ENCODE data around the gene LCMT1. TPM values are rescaled to one million over a fixed set of nuclear protein-coding genes. Genes with fewer than 3 reads are reported as not detected.

LCMT1 gene
- total RNA-seq, 1 donor from 2014 or later = 35.7 TPM

- Histone ChIP-seq H3K27ac (no peak overlapping the region), H3K4me1 (no peaks in the 10 kb centered on the region), H3K27me3 (ENCODE audit: low read depth) (peaks cover 5% of the 10 kb centered on the region), H3K4me3 (no peak overlapping the region), H3K36me3 (no peaks in the 10 kb centered on the region), H3K9me3 (no peaks in the 10 kb centered on the region)
- intact Hi-C loops (cut with DNase I) = no loop called here
- DNase-seq (no peak), ATAC-seq (no peak)
- TF ChIP-seq, protein P1, sequence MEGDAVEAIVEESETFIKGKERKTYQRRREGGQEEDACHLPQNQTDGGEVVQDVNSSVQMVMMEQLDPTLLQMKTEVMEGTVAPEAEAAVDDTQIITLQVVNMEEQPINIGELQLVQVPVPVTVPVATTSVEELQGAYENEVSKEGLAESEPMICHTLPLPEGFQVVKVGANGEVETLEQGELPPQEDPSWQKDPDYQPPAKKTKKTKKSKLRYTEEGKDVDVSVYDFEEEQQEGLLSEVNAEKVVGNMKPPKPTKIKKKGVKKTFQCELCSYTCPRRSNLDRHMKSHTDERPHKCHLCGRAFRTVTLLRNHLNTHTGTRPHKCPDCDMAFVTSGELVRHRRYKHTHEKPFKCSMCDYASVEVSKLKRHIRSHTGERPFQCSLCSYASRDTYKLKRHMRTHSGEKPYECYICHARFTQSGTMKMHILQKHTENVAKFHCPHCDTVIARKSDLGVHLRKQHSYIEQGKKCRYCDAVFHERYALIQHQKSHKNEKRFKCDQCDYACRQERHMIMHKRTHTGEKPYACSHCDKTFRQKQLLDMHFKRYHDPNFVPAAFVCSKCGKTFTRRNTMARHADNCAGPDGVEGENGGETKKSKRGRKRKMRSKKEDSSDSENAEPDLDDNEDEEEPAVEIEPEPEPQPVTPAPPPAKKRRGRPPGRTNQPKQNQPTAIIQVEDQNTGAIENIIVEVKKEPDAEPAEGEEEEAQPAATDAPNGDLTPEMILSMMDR (IDR thresholded peaks at IDR 0.05) = no peak
Observed at GRCh38 chr16:25219070-25219737, 107.7 kb downstream of the LCMT1 start.

DNA sequence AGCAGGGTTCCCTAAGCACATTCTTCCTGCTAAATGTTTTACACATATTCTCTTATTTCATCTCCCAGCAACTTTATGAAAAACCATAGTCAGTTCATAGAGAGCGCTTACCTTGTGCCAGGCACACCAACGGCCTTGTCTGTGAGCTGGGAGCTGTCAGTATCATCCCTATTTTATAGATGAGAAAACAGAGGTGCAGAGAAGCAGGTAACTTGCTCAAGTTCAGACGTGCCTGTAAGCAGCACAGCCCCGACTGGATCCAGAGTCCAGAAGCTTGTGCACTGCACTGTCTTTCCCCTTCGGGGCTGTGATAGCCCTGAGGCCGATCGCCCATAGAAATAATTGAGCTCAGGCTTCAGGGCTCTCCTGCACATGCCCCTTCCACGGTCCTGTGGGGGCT is 111.4 kb downstream of the LCMT1 start:
- intact Hi-C loops (cut with DNase I) = no loop called here
- TF ChIP-seq, protein P1 (IDR thresholded peaks at IDR 0.05) = no peak
- Histone ChIP-seq H3K4me1 (no peaks in the 10 kb centered on the region), H3K27me3 (ENCODE audit: low read depth) (no peaks in the 10 kb centered on the region), H3K4me3 (no peak overlapping the region), H3K9me3 (no peaks in the 10 kb centered on the region), H3K36me3 (no peaks in the 10 kb centered on the region), H3K27ac (no peak overlapping the region)
- DNase-seq = no peak
- no peak for ATAC-seq

GRCh38 chr16:25223964-25224363 is 112.4 kb downstream of the LCMT1 start:
- intact Hi-C loops (cut with DNase I) = no loop called here
- no peaks in the 10 kb centered on the region for H3K27me3 ChIP-seq (ENCODE audit: low read depth)
- no peak overlapping the region for H3K27ac ChIP-seq
- no peaks in the 10 kb centered on the region for H3K4me1 ChIP-seq
- H3K4me3 ChIP-seq = no peak overlapping the region
- TF ChIP-seq, protein P1 (IDR thresholded peaks at IDR 0.05) = no peak
- no peaks in the 10 kb centered on the region for H3K36me3 ChIP-seq
- DNase-seq (no peak), ATAC-seq (no peak)
- H3K9me3 ChIP-seq = no peaks in the 10 kb centered on the region

GRCh38 chr16:25224731-25225319 is 113.3 kb downstream of the LCMT1 start:
- H3K36me3 ChIP-seq = no peaks in the 10 kb centered on the region
- no peak overlapping the region for H3K27ac ChIP-seq
- intact Hi-C loops (cut with DNase I) = no loop called here
- H3K4me1 ChIP-seq = no peaks in the 10 kb centered on the region
- H3K27me3 ChIP-seq (ENCODE audit: low read depth) = no peaks in the 10 kb centered on the region
- no peak for ATAC-seq
- TF ChIP-seq, protein P1 (IDR thresholded peaks at IDR 0.05) = no peak
- no peak for DNase-seq
- no peak overlapping the region for H3K4me3 ChIP-seq
- no peaks in the 10 kb centered on the region for H3K9me3 ChIP-seq

Other genes starting within 250 kb of the LCMT1 start
- gene ARHGAP17, start 96.4 kb upstream of the LCMT1 start, total RNA-seq = 89.5 TPM
- 0.30 TPM for gene AQP8, start 105.2 kb downstream of the LCMT1 start, total RNA-seq
- 5.1 TPM for gene ZKSCAN2, start 146.1 kb downstream of the LCMT1 start, total RNA-seq